Sigmoid colon (tissue), 7 donors: ENCODE data around the gene SMAD6. TPM values are rescaled to one million over a fixed set of nuclear protein-coding genes. Genes with fewer than 3 reads are reported as not detected.
A peak's percentile ranks its signal among the peaks of the same experiment; 100 is the strongest.

Experiments
- DNase-seq: peaks from one replicate; pipeline ENCODE4 v3.0.0-alpha.2; 2019
- H3K27ac ChIP-seq, 4 donors: fragments of 200-600 bp; sonication (generic); one replicate each; pipeline ENCODE4 v1.5.1; 2016 to 2019; ENCODE audit warnings: mild to moderate bottlenecking in 1 of 4
- H3K27me3 ChIP-seq, 3 donors: fragments of 200-600 bp; sonication (generic); one replicate each; pipeline ENCODE4 v1.5.1; 2019; ENCODE audit warnings: mild to moderate bottlenecking in 1 of 3
- H3K36me3 ChIP-seq, 4 donors: fragments of 200-600 bp; sonication (generic); one replicate each; pipeline ENCODE4 v1.5.1; 2016 to 2019
- H3K4me1 ChIP-seq, 4 donors: fragments of 200-600 bp; sonication (generic); one replicate each; pipeline ENCODE4 v1.5.1; 2017 to 2019
- H3K4me3 ChIP-seq, 4 donors: fragments of 200-600 bp; sonication (generic); one replicate each; pipeline ENCODE4 v1.5.1; 2017 to 2019; ENCODE audit warnings: mild to moderate bottlenecking in 2 of 4, moderate library complexity in 1 of 4
- H3K9me3 ChIP-seq, 4 donors: fragments of 200-600 bp in 3 of 4; sonication (generic) in 3 of 4; one replicate each; pipeline versions ENCODE4 v1.5.1 to v1.6.1; 2013 to 2019
- CTCF ChIP-seq, 4 experiments: fragments of 450-650 bp in 3 of 4; fragments of 200-600 bp in 1 of 4; IDR thresholded peaks; one replicate each; pipeline ENCODE4 v1.5.1; 2016 to 2019; ENCODE audit warnings: antibody characterized with exemption in 4 of 4, mild to moderate bottlenecking in 3 of 4, moderate library complexity in 2 of 4
- EP300 ChIP-seq, 4 donors: sonication (generic); formaldehyde crosslinking; IDR thresholded peaks; one replicate each; pipeline ENCODE4 v1.6.1; 2017; ENCODE audit warnings: antibody characterized with exemption in 4 of 4
- POLR2A ChIP-seq, 2 donors: fragments of 450-650 bp; IDR thresholded peaks; one replicate each; pipeline ENCODE4 v1.6.1; 2016; ENCODE audit warnings: antibody characterized with exemption in 2 of 2, mild to moderate bottlenecking in 2 of 2, moderate library complexity in 2 of 2
- POLR2AphosphoS5 ChIP-seq, 4 donors: sonication (generic); formaldehyde crosslinking; IDR thresholded peaks; one replicate each; pipeline ENCODE4 v1.6.1; 2017; ENCODE audit warnings: antibody characterized with exemption in 4 of 4
- WGBS, 2 donors: extraction: QIAGEN DNeasy Blood & Tissue Kit; methylation state at CpG; one replicate each; pipeline ENCODE4 v1.1.7; 2013; 5-methylcytosine and 5-hydroxymethylcytosine counted together
- intact Hi-C: fragments of 100-400 bp; cut with DNase I; formaldehyde crosslinking; loops from one replicate; pipeline ENCODE4 v1.15.1; 2023
- polyA plus RNA-seq, 3 donors: library from polyadenylated mRNA; stranded (reverse); fragments of 200-250 nt; gene quantifications; one replicate each; pipeline ENCODE4 v1.2.3, GENCODE V29; 2013
- total RNA-seq, 4 donors: library from RNA; depleted of rRNA; stranded (reverse); fragments of >200 nt; gene quantifications; one replicate each; pipeline ENCODE4 v1.1.0, GENCODE V29; 2016
- donor health status: healthy with polysubstance abuse.
- donor health status: Bipolar disorder and iron deficiency.
- donor health status: healthy.

SMAD6 gene
- total and polyA plus RNA-seq, 7 donors: 1.8 to 9.2 (median 5.7) TPM

- H3K36me3 ChIP-seq: no peaks in the 10 kb centered on the region
- WGBS, 2 donors: 85 to 91% methylated on average over 6 of the region's 6 CpGs
- H3K27ac ChIP-seq: no peak overlapping the region
- DNase-seq: peak; percentile 29
- intact Hi-C loops: no loop called here
- TF ChIP-seq CTCF (IDR thresholded peaks at IDR 0.05) (no peak), POLR2A (IDR thresholded peaks at IDR 0.05) (no peak), EP300 (IDR thresholded peaks at IDR 0.05) (no peak), POLR2AphosphoS5 (IDR thresholded peaks at IDR 0.05) (no peak)
- no peak overlapping the region for H3K4me3 ChIP-seq
- peaks cover 0 to 38% (median 23%) of the 10 kb centered on the region in 4 donors for H3K4me1 ChIP-seq
- no peaks in the 10 kb centered on the region for H3K9me3 ChIP-seq
- H3K27me3 ChIP-seq: no peaks in the 10 kb centered on the region
Measured at GRCh38 chr15:66739287-66739686, 37.3 kb downstream of the SMAD6 start.

- 10 to 59% methylated on average over 8 of the region's 8 CpGs for WGBS, 2 donors
- TF ChIP-seq CTCF (IDR thresholded peaks at IDR 0.05) (no peak), EP300 (IDR thresholded peaks at IDR 0.05) (no peak), POLR2AphosphoS5 (IDR thresholded peaks at IDR 0.05) (peak in 2 of 4 donors; percentile 14 to 15)
- Histone ChIP-seq H3K4me1 (peaks cover 0 to 23% (median 17%) of the 10 kb centered on the region in 4 donors), H3K36me3 (no peaks in the 10 kb centered on the region), H3K27ac (peak overlapping the region in 3 of 4 donors; percentile 25 to 48 (median 42)), H3K9me3 (no peaks in the 10 kb centered on the region), H3K27me3 (no peaks in the 10 kb centered on the region), H3K4me3 (no peak overlapping the region)
- DNase-seq: peak; percentile 90
- intact Hi-C loops: no loop called here
Measured at GRCh38 chr15:66740802-66741201, 38.8 kb downstream of the SMAD6 start.

GRCh38 chr15:66741646-66742045 lies 39.6 kb downstream of the SMAD6 start:
- Histone ChIP-seq H3K9me3 (no peaks in the 10 kb centered on the region), H3K27ac (no peak overlapping the region), H3K4me1 (peaks cover 0 to 18% (median 14%) of the 10 kb centered on the region in 4 donors), H3K4me3 (no peak overlapping the region), H3K27me3 (no peaks in the 10 kb centered on the region), H3K36me3 (no peaks in the 10 kb centered on the region)
- TF ChIP-seq CTCF (IDR thresholded peaks at IDR 0.05) (no peak), POLR2A (IDR thresholded peaks at IDR 0.05) (no peak), POLR2AphosphoS5 (IDR thresholded peaks at IDR 0.05) (no peak), EP300 (IDR thresholded peaks at IDR 0.05) (no peak)
- no peak for DNase-seq
- intact Hi-C loops: no loop called here
- WGBS, 2 donors: 80 to 88% methylated on average over 5 of the region's 5 CpGs

- no peak for TF ChIP-seq POLR2A (IDR thresholded peaks at IDR 0.05)
- TF ChIP-seq EP300 (IDR thresholded peaks at IDR 0.05): no peak
- no peak for TF ChIP-seq POLR2AphosphoS5 (IDR thresholded peaks at IDR 0.05)
- TF ChIP-seq CTCF (IDR thresholded peaks at IDR 0.05): no peak
- DNase-seq: no peak
- 89 to 93% methylated on average over 6 of the region's 6 CpGs for WGBS, 2 donors
- Histone ChIP-seq H3K4me3 (no peak overlapping the region), H3K9me3 (no peaks in the 10 kb centered on the region), H3K27ac (no peak overlapping the region), H3K27me3 (no peaks in the 10 kb centered on the region), H3K4me1 (peaks cover 0 to 18% (median 14%) of the 10 kb centered on the region in 4 donors), H3K36me3 (no peaks in the 10 kb centered on the region)
- intact Hi-C loops: no loop called here
Measured at GRCh38 chr15:66742286-66742685, 40.2 kb downstream of the SMAD6 start.

- Histone ChIP-seq H3K4me3 (no peak overlapping the region), H3K27ac (no peak overlapping the region), H3K4me1 (peaks cover 0 to 25% (median 21%) of the 10 kb centered on the region in 4 donors), H3K36me3 (no peaks in the 10 kb centered on the region), H3K27me3 (no peaks in the 10 kb centered on the region), H3K9me3 (no peaks in the 10 kb centered on the region)
- 90 to 92% methylated on average over 5 of the region's 5 CpGs for WGBS, 2 donors
- intact Hi-C loops: no loop called here
- DNase-seq: no peak
- TF ChIP-seq EP300 (IDR thresholded peaks at IDR 0.05) (no peak), CTCF (IDR thresholded peaks at IDR 0.05) (no peak), POLR2AphosphoS5 (IDR thresholded peaks at IDR 0.05) (no peak), POLR2A (IDR thresholded peaks at IDR 0.05) (no peak)
Measured at GRCh38 chr15:66743204-66743603, 41.2 kb downstream of the SMAD6 start.
